ENCODE measurements around the gene STK38L. TPM values are rescaled to one million over a fixed set of nuclear protein-coding genes. Genes with fewer than 3 reads are reported as not detected.

Gene STK38L
- total RNA-seq, 1 donor = 38.9 TPM

DNA sequence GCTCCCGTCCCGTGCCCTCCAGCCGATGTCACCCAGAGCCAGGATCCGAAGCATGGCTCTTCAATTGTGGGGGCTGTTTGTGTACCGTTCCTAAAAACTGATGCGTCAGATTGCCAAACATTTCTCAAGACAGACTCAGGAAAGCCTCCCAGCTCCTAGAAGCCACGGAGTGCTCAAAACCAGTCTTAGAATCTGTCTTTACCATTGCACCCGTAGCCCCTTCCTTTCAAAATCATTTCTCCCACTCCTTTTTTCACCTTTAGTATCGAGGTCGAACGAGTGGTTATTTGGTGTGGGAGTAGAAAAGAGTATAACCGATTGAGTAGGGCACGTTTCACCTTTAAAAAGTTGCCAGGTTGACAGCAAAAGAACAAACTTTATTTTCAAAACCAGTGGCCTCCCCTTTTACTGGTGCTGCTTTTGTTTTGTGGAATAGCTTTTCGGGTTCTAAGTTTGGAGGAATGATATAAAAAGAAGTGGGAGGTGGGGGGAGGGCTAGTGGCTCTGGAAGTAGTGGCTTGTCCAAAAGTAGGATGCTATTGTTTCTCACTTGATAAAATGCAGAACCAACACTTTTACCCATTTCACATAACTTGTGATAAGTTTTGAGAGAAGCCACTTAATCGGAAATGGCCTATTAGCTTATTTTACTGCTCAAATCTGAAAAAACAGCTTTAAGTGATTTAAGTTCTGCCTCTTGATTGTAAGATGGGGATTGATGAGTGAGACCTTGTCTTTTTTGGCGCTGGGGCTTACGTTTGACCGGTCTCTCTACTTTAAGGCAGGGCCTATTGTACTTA is 803 bp downstream of the STK38L start:
- peak; percentile 62 for DNase-seq (ENCODE audit: low read depth)
- no peak for TF ChIP-seq CTCF (IDR thresholded peaks at IDR 0.05; ENCODE audit: insufficient read depth, low read depth, low read length)

GRCh38 chr12:27246141-27246540 is 2.1 kb downstream of the STK38L start:
- TF ChIP-seq CTCF (IDR thresholded peaks at IDR 0.05; ENCODE audit: insufficient read depth, low read depth, low read length) = no peak
- H3K4me3 ChIP-seq (ENCODE audit: low read depth, low read length) = peak overlapping the region; percentile 73
- DNase-seq (ENCODE audit: low read depth) = no peak

More for the DNA sequence above, 803 bp downstream of the STK38L start:
- peak overlapping the region; percentile 73 for H3K4me3 ChIP-seq (ENCODE audit: low read depth, low read length)

GRCh38 chr12:27246774-27247173 is 2.7 kb downstream of the STK38L start:
- no peak for TF ChIP-seq CTCF (IDR thresholded peaks at IDR 0.05; ENCODE audit: insufficient read depth, low read depth, low read length)
- DNase-seq (ENCODE audit: low read depth) = peak; percentile 18
- H3K4me3 ChIP-seq (ENCODE audit: low read depth, low read length) = peak overlapping the region; percentile 19

- no peak for DNase-seq (ENCODE audit: low read depth)
These were observed 8.8 kb downstream of the STK38L start for GRCh38 chr12:27252934-27253333.

DNA sequence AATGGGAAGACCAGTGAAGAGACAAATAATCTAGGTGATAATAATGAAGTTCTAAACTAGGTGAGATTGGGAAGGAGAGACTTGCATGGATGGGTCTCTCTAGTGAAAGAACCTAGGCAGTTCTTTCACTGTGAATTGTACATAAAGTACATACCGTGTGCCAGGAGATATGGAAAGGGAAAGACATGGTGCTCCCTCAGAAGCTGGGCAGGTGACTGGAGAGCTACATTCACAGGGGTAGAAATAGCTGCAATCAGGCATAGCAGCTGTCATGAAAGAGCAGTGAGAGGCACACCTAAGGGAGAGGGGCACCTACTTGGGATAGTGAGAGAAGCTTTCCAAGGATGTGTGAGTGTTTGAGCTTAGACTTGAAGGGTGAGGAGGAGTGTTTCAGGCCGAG is 9.3 kb downstream of the STK38L start:
- no peak for TF ChIP-seq CTCF (IDR thresholded peaks at IDR 0.05; ENCODE audit: insufficient read depth, low read depth, low read length)
- H3K4me3 ChIP-seq (ENCODE audit: low read depth, low read length) = no peak overlapping the region
- DNase-seq (ENCODE audit: low read depth) = no peak

More at GRCh38 chr12:27252934-27253333, 8.8 kb downstream of the STK38L start:
- no peak overlapping the region for H3K4me3 ChIP-seq (ENCODE audit: low read depth, low read length)
- no peak for TF ChIP-seq CTCF (IDR thresholded peaks at IDR 0.05; ENCODE audit: insufficient read depth, low read depth, low read length)

DNA sequence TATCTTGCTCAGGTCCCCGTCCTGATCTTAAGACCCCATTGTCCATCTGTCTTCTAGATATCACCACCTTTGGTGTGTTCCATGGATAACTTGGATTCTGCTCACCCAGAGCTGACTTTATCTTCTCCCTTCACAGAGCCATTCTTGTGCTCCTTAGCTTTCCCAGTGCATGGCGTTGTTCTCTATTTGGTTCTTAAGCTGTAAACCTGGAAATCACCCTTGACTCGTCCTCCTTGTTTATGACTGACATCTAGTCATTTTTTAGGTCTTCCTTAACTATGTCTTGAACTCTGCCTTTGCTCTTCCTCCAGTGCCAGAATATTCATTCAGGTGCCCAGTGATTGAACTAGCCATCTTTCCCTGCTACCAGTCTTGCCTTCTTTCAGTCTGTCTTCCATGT is 11.7 kb downstream of the STK38L start:
- no peak for TF ChIP-seq CTCF (IDR thresholded peaks at IDR 0.05; ENCODE audit: insufficient read depth, low read depth, low read length)
- H3K4me3 ChIP-seq (ENCODE audit: low read depth, low read length) = no peak overlapping the region
- no peak for DNase-seq (ENCODE audit: low read depth)

All from fibroblast of villous mesenchyme (primary cell).